DND-41 (cell line): ENCODE results near the gene ACIN1.

Source experiments
- ATAC-seq: fragments of 200-7000 bp; cut with Tn5 transposase; 3 replicates; pipeline ENCODE4 v1.9.1; 2021; ENCODE audit warnings: low read depth; ENCODE audit not compliant: insufficient read depth
- DNase-seq: peaks from one replicate; pipeline ENCODE4 v3.0.0-alpha.2; 2020
- H2AFZ ChIP-seq: 2 replicates; pipeline ENCODE4 v1.6.0; 2012; ENCODE audit warnings: low read depth, low read length
- H3K27ac ChIP-seq: 2 replicates; pipeline ENCODE4 v1.5.1; 2012; ENCODE audit warnings: low read length, inconsistent platforms
- H3K27me3 ChIP-seq: fragments of 200-600 bp; sonication (generic); 2 replicates; pipeline ENCODE4 v1.6.0; 2012; ENCODE audit warnings: low read length, mild to moderate bottlenecking, inconsistent platforms; ENCODE audit not compliant: insufficient read depth, poor library complexity
- H3K36me3 ChIP-seq: 2 replicates; pipeline ENCODE4 v1.5.1; 2012; ENCODE audit warnings: low read length, inconsistent platforms; ENCODE audit not compliant: insufficient read depth
- H3K4me1 ChIP-seq: 2 replicates; pipeline ENCODE4 v1.5.1; 2012; ENCODE audit warnings: mild to moderate bottlenecking, low read length; ENCODE audit not compliant: insufficient read depth
- H3K4me2 ChIP-seq: 2 replicates; pipeline ENCODE4 v1.6.0; 2012; ENCODE audit warnings: mild to moderate bottlenecking, moderate library complexity, low read length, inconsistent platforms; ENCODE audit not compliant: insufficient read depth
- H3K4me3 ChIP-seq, 2 experiments: fragments of 200-600 bp in 1 of 2; shearing (Covaris generic) in 1 of 2; 2 replicates each; pipeline ENCODE4 v1.5.1; 2012 to 2016; ENCODE audit warnings: inconsistent platforms in 2 of 2, low read length in 2 of 2, mild to moderate bottlenecking in 2 of 2, low read depth in 1 of 2, moderate library complexity in 1 of 2
- H3K79me2 ChIP-seq: 2 replicates; pipeline ENCODE4 v1.6.0; 2012; ENCODE audit warnings: low read length, inconsistent platforms; ENCODE audit not compliant: insufficient read depth
- H3K9ac ChIP-seq: 2 replicates; pipeline ENCODE4 v1.6.0; 2012; ENCODE audit warnings: low read depth, mild to moderate bottlenecking, inconsistent platforms, low read length, moderate library complexity
- H3K9me3 ChIP-seq: 2 replicates; pipeline ENCODE4 v1.5.1; 2012; ENCODE audit warnings: low read length, moderate library complexity, mild to moderate bottlenecking, inconsistent platforms; ENCODE audit not compliant: insufficient read depth, severe bottlenecking
- H4K20me1 ChIP-seq: 2 replicates; pipeline ENCODE4 v1.6.0; 2012; ENCODE audit warnings: low read length; ENCODE audit not compliant: insufficient read depth
- EZH2 ChIP-seq: IDR thresholded peaks from 3 replicates; pipeline ENCODE4 v1.6.1; 2012; ENCODE audit warnings: borderline replicate concordance, low read depth, mild to moderate bottlenecking, moderate library complexity, low read length, inconsistent platforms; ENCODE audit not compliant: severe bottlenecking
- TF ChIP-seq, protein P1 (sequence below): IDR thresholded peaks from 2 replicates; pipeline ENCODE4 v1.5.1; 2012; ENCODE audit warnings: borderline replicate concordance, low read length, moderate library complexity, mild to moderate bottlenecking; ENCODE audit not compliant: poor library complexity, severe bottlenecking; ENCODE audit errors: extremely low read depth

Gene ACIN1

DNA sequence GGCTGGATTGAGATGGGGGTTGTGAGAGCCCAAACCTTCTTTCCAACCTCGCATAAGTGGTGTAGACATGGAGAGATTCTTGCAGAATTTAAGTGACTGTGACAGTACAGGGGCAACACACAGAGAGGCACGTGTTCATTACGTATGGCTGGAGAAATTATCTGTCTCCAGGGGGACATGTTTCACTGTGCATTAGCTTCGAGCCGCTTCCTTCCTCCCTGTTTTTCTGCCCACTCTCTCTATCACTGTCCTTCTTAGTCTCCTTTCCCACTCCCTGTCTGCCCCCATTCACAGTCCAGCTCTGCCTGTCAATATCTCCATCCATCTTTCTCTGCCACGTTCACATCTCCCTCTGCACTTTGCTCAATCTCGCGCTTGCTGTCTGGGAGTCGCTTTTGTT lies 73.5 kb downstream of the ACIN1 start:
- no peaks in the 10 kb centered on the region for H3K9me3 ChIP-seq
- H3K4me3 ChIP-seq = no peak overlapping the region
- H3K27ac ChIP-seq = no peak overlapping the region
- H3K9ac ChIP-seq = no peak overlapping the region
- ATAC-seq (no peak), DNase-seq (no peak)
- H3K4me1 ChIP-seq = no peaks in the 10 kb centered on the region
- H3K79me2 ChIP-seq = no peaks in the 10 kb centered on the region
- peaks cover 6% of the 10 kb centered on the region; the same call in 1 of the 2 replicates for H4K20me1 ChIP-seq
- H3K36me3 ChIP-seq = peaks cover 24% of the 10 kb centered on the region
- no peaks in the 10 kb centered on the region for H3K27me3 ChIP-seq
- no peak overlapping the region for H3K4me2 ChIP-seq
- no peak overlapping the region for H2AFZ ChIP-seq
- TF ChIP-seq EZH2 = no peak
- TF ChIP-seq, protein P1, sequence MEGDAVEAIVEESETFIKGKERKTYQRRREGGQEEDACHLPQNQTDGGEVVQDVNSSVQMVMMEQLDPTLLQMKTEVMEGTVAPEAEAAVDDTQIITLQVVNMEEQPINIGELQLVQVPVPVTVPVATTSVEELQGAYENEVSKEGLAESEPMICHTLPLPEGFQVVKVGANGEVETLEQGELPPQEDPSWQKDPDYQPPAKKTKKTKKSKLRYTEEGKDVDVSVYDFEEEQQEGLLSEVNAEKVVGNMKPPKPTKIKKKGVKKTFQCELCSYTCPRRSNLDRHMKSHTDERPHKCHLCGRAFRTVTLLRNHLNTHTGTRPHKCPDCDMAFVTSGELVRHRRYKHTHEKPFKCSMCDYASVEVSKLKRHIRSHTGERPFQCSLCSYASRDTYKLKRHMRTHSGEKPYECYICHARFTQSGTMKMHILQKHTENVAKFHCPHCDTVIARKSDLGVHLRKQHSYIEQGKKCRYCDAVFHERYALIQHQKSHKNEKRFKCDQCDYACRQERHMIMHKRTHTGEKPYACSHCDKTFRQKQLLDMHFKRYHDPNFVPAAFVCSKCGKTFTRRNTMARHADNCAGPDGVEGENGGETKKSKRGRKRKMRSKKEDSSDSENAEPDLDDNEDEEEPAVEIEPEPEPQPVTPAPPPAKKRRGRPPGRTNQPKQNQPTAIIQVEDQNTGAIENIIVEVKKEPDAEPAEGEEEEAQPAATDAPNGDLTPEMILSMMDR = no peak

DNA sequence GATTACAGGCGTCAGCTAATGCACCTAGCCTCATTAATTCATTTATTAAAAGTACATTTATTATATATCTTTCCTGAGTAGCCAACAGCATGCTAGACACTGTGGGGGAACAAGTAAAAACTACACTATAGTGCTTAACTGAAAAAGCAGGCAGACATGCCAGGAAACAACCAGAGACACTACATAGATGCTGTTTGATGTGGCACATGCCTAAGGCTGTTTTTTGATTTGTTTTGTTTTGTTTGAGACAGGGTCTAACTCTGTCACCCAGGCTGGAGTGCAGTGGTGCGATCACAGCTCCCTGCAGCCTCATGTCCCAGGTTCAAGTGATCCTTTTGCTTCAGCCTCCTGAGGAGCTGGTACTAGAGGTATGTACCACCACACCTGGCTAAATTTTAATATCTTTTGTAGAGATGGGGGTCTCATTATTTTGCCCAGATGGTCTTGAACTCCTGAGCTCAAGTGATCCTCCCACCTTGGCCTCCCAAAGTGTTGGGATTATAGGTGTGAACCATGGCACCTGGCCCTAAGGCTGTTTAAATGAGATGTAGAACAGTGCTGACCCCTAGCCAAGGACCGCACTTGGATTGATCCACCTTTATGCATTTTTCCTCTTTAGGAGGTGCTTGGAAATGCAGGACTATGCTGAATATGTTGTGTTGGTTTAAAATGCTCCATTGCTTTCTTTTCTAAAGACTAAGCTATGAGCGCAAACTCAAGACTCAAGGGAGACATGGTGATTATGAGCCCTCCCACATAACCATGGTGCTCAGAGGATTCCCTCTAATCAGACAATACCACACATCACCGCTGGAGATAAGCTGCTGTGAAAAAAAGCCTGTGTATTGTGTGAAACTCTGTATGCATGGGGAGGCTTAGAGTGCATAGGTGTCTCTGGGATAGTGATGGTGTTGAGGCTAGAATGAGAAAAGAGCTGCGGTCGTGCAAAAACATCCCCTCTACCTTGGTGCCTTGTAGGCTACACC lies 74.5 kb downstream of the ACIN1 start:
- ATAC-seq (no peak), DNase-seq (no peak)
- Histone ChIP-seq H3K27ac (no peak overlapping the region), H3K79me2 (no peaks in the 10 kb centered on the region), H3K9ac (no peak overlapping the region), H3K9me3 (no peaks in the 10 kb centered on the region), H3K4me3 (no peak overlapping the region), H2AFZ (no peak overlapping the region), H3K36me3 (peaks cover 14% of the 10 kb centered on the region), H3K27me3 (no peaks in the 10 kb centered on the region), H4K20me1 (peaks cover under 1% of the 10 kb centered on the region; the same call in 1 of the 2 replicates), H3K4me1 (no peaks in the 10 kb centered on the region), H3K4me2 (no peak overlapping the region)
- TF ChIP-seq, protein P1 = no peak
- no peak for TF ChIP-seq EZH2

DNA sequence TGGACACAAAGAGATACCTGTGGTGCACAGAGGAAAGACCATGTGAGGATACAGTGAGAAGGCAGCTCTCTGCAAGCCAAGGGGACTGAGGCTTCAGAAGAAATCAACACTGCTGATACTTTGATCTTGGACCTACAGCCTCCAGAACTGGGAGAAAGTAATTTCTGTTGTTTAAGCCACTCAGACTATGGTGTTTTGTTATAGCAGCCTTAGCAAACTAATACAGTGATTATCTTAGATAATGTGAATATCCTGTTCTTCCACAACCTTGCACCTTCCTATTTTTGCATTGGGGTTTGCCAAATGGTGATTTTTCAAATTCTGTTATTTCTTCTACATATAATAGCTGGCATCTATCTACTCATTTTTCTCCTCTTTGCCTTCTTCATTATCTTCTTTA lies 76.8 kb downstream of the ACIN1 start:
- no peak for ATAC-seq
- H3K79me2 ChIP-seq = no peaks in the 10 kb centered on the region
- H2AFZ ChIP-seq = no peak overlapping the region
- H3K4me1 ChIP-seq = no peaks in the 10 kb centered on the region
- H3K27ac ChIP-seq = no peak overlapping the region
- H3K9ac ChIP-seq = no peak overlapping the region
- no peak overlapping the region for H3K4me3 ChIP-seq
- H4K20me1 ChIP-seq = no peaks in the 10 kb centered on the region
- no peak for DNase-seq
- H3K36me3 ChIP-seq = 0 out of 2 replicates have a peak, but pooled peaks cover 3% of the 10 kb centered on the region
- TF ChIP-seq, protein P1 = no peak
- no peak for TF ChIP-seq EZH2
- no peaks in the 10 kb centered on the region for H3K27me3 ChIP-seq
- H3K9me3 ChIP-seq = no peaks in the 10 kb centered on the region
- no peak overlapping the region for H3K4me2 ChIP-seq
